ENCODE measurements around the gene LYZL4.

The LYZL4 gene

GRCh38 chr3:42425736-42426407 is 15.5 kb upstream of the LYZL4 start:
- no peak for DNase-seq

GRCh38 chr3:42424911-42425310 is 14.5 kb upstream of the LYZL4 start:
- DNase-seq = no peak

- DNase-seq = no peak
Observed at GRCh38 chr3:42421818-42422796, 11.7 kb upstream of the LYZL4 start.

GRCh38 chr3:42419563-42419962 is 9.2 kb upstream of the LYZL4 start:
- DNase-seq = no peak

- DNase-seq = no peak
Observed at GRCh38 chr3:42412526-42413155, 2.2 kb upstream of the LYZL4 start.

GRCh38 chr3:42411429-42411828 is 1.0 kb upstream of the LYZL4 start:
- no peak for DNase-seq

- DNase-seq = no peak
Observed at GRCh38 chr3:42408156-42408555, 2.3 kb downstream of the LYZL4 start.

- no peak for DNase-seq
Observed at GRCh38 chr3:42406727-42407450, 3.5 kb downstream of the LYZL4 start.

GRCh38 chr3:42405857-42406256 is 4.6 kb downstream of the LYZL4 start:
- no peak for DNase-seq

- DNase-seq = no peak
Observed at GRCh38 chr3:42403737-42404136, 6.7 kb downstream of the LYZL4 start.

GRCh38 chr3:42402394-42403096 is 7.9 kb downstream of the LYZL4 start:
- DNase-seq = no peak

- no peak for DNase-seq
Observed at GRCh38 chr3:42398080-42398479, 12.3 kb downstream of the LYZL4 start.

GRCh38 chr3:42397644-42398043 is 12.8 kb downstream of the LYZL4 start:
- DNase-seq = no peak

- DNase-seq = peak; percentile 23
Observed at GRCh38 chr3:42394579-42395288, 15.7 kb downstream of the LYZL4 start.

- no peak for DNase-seq
Observed at GRCh38 chr3:42387802-42388651, 22.4 kb downstream of the LYZL4 start.

GRCh38 chr3:42381551-42382082 is 28.8 kb downstream of the LYZL4 start:
- no peak for DNase-seq

GRCh38 chr3:42377681-42378080 is 32.7 kb downstream of the LYZL4 start:
- DNase-seq = no peak

GRCh38 chr3:42376344-42376798 is 34.0 kb downstream of the LYZL4 start:
- DNase-seq = no peak

GRCh38 chr3:42375121-42375800 is 35.1 kb downstream of the LYZL4 start:
- DNase-seq = no peak

GRCh38 chr3:42371776-42372175 is 38.6 kb downstream of the LYZL4 start:
- no peak for DNase-seq

Measured in NCI-H510A (cell line).